ENCODE measurements around the gene NCAPD3. TPM values are rescaled to one million over a fixed set of nuclear protein-coding genes. Genes with fewer than 3 reads are reported as not detected.
"Not testable (repeated sequence)": the region's sequence is repeated elsewhere in the genome, so short reads cannot be mapped to it uniquely, and the experiment has no call there.

Gene NCAPD3
- total RNA-seq, 1 donor from 2014 or later: 16.6 TPM

GRCh38 chr11:134228625-134229024 lies 4.9 kb upstream of the NCAPD3 start:
- no peak for DNase-seq (ENCODE audit: low spot score)

GRCh38 chr11:134226806-134227325 lies 3.1 kb upstream of the NCAPD3 start:
- no peak for DNase-seq (ENCODE audit: low spot score)

GRCh38 chr11:134224710-134225664 lies 1.2 kb upstream of the NCAPD3 start:
- DNase-seq (ENCODE audit: low spot score): peak; percentile 26

GRCh38 chr11:134223121-134223520 lies 646 bp downstream of the NCAPD3 start:
- no peak for DNase-seq (ENCODE audit: low spot score)

GRCh38 chr11:134216816-134217215 lies 7.0 kb downstream of the NCAPD3 start:
- no peak for DNase-seq (ENCODE audit: low spot score)

GRCh38 chr11:134215836-134216235 lies 7.9 kb downstream of the NCAPD3 start:
- no peak for DNase-seq (ENCODE audit: low spot score)

GRCh38 chr11:134207538-134208239 lies 16.1 kb downstream of the NCAPD3 start:
- DNase-seq (ENCODE audit: low spot score): no peak

- no peak for DNase-seq (ENCODE audit: low spot score)
Measured at GRCh38 chr11:134206185-134206584, 17.6 kb downstream of the NCAPD3 start.

GRCh38 chr11:134205729-134206128 lies 18.0 kb downstream of the NCAPD3 start:
- no peak for DNase-seq (ENCODE audit: low spot score)

GRCh38 chr11:134202661-134203060 lies 21.1 kb downstream of the NCAPD3 start:
- DNase-seq (ENCODE audit: low spot score): peak; percentile 6

GRCh38 chr11:134200688-134201087 lies 23.1 kb downstream of the NCAPD3 start:
- no peak for DNase-seq (ENCODE audit: low spot score)

- DNase-seq (ENCODE audit: low spot score): no peak
Measured at GRCh38 chr11:134199531-134199930, 24.2 kb downstream of the NCAPD3 start.

GRCh38 chr11:134196756-134197155 lies 27.0 kb downstream of the NCAPD3 start:
- DNase-seq (ENCODE audit: low spot score): no peak

GRCh38 chr11:134188092-134188491 lies 35.7 kb downstream of the NCAPD3 start:
- DNase-seq (ENCODE audit: low spot score): not testable (repeated sequence)

GRCh38 chr11:134181707-134182106 lies 42.1 kb downstream of the NCAPD3 start:
- DNase-seq (ENCODE audit: low spot score): no peak

GRCh38 chr11:134178032-134178674 lies 45.6 kb downstream of the NCAPD3 start:
- no peak for DNase-seq (ENCODE audit: low spot score)

GRCh38 chr11:134176284-134176683 lies 47.5 kb downstream of the NCAPD3 start:
- DNase-seq (ENCODE audit: low spot score): no peak

GRCh38 chr11:134173296-134173695 lies 50.5 kb downstream of the NCAPD3 start:
- DNase-seq (ENCODE audit: low spot score): no peak

- no peak for DNase-seq (ENCODE audit: low spot score)
Measured at GRCh38 chr11:134171951-134172350, 51.8 kb downstream of the NCAPD3 start.

GRCh38 chr11:134170919-134171281 lies 52.9 kb downstream of the NCAPD3 start:
- no peak for DNase-seq (ENCODE audit: low spot score)

- DNase-seq (ENCODE audit: low spot score): no peak
Measured at GRCh38 chr11:134170177-134170918, 53.4 kb downstream of the NCAPD3 start.

All from umbilical cord (tissue), 2 donors.